HepG2 (cell line): ENCODE data around the gene YWHAE. TPM values are rescaled to one million over a fixed set of nuclear protein-coding genes. Genes with fewer than 3 reads are reported as not detected.

Experiments
- BRCA1 ChIP-seq: sonication (generic); formaldehyde crosslinking; IDR thresholded peaks from 2 replicates; pipeline ENCODE4 v1.4.0; 2020; ENCODE audit warnings: missing genetic modification reagents
- CBX5 ChIP-seq: sonication (generic); formaldehyde crosslinking; IDR thresholded peaks from 2 replicates; pipeline ENCODE4 v1.4.0; 2020; ENCODE audit warnings: missing genetic modification reagents, borderline replicate concordance
- ELF1 ChIP-seq: sonication (generic); formaldehyde crosslinking; IDR thresholded peaks from 2 replicates; pipeline ENCODE4 v1.4.0; 2020; ENCODE audit warnings: missing genetic modification reagents
- EP300 ChIP-seq, 3 experiments: sonication (generic) in 1 of 3; formaldehyde crosslinking in 1 of 3; IDR thresholded peaks; 2 replicates each; pipeline versions ENCODE4 v1.5.1 to v1.6.1; 2011 to 2020; ENCODE audit warnings: low read depth in 2 of 3, low read length in 2 of 3, borderline replicate concordance in 1 of 3, improper control_type of control experiment in 1 of 3, mild to moderate bottlenecking in 1 of 3, missing genetic modification reagents in 1 of 3, moderate library complexity in 1 of 3
- ETV5 ChIP-seq: IDR thresholded peaks from 2 replicates; pipeline ENCODE4 v1.6.1; 2018; ENCODE audit warnings: missing biosample characterization, missing genetic modification reagents, inconsistent platforms, borderline replicate concordance
- FOXK1 ChIP-seq: sonication (generic); formaldehyde crosslinking; IDR thresholded peaks from 2 replicates; pipeline ENCODE4 v1.4.0; 2020; ENCODE audit warnings: low read depth, missing genetic modification reagents, borderline replicate concordance
- HNF4A ChIP-seq: sonication (generic); formaldehyde crosslinking; IDR thresholded peaks from 2 replicates; pipeline ENCODE4 v1.4.0; 2020; ENCODE audit warnings: missing genetic modification reagents
- HNRNPUL1 ChIP-seq: fragments of 200-400 bp; formaldehyde crosslinking; IDR thresholded peaks from 2 replicates; pipeline ENCODE4 v1.6.1; 2017; ENCODE audit warnings: low read depth, mild to moderate bottlenecking, low read length, moderate library complexity
- MEIS1 ChIP-seq: sonication (generic); formaldehyde crosslinking; IDR thresholded peaks from 2 replicates; pipeline ENCODE4 v1.9.0; 2021; ENCODE audit warnings: mild to moderate bottlenecking, missing genetic modification reagents, moderate library complexity, borderline replicate concordance
- MYC ChIP-seq: sonication (generic); formaldehyde crosslinking; IDR thresholded peaks from 2 replicates; pipeline ENCODE4 v1.9.0; 2021; ENCODE audit warnings: missing genetic modification reagents, borderline replicate concordance
- NFIC ChIP-seq: IDR thresholded peaks from 2 replicates; pipeline ENCODE4 v1.6.1; 2012; ENCODE audit warnings: mild to moderate bottlenecking, low read length, inconsistent platforms
- NFYB ChIP-seq: sonication (generic); formaldehyde crosslinking; IDR thresholded peaks from 2 replicates; pipeline ENCODE4 v1.4.0; 2020; ENCODE audit warnings: missing genetic modification reagents
- NONO ChIP-seq, 2 experiments: fragments of 450-650 bp in 1 of 2; sonication (generic) in 1 of 2; formaldehyde crosslinking in 1 of 2; IDR thresholded peaks in 1 of 2; conservative IDR thresholded peaks in 1 of 2; 2 replicates each; pipeline versions ENCODE4 v1.6.1 to v1.8.0; 2017 to 2022; ENCODE audit warnings: mild to moderate bottlenecking in 1 of 2, missing genetic modification reagents in 1 of 2, moderate library complexity in 1 of 2
- RXRB ChIP-seq: IDR thresholded peaks from 2 replicates; pipeline ENCODE4 v1.6.1; 2016; ENCODE audit warnings: borderline replicate concordance, missing genetic modification reagents, missing compliant biosample characterization
- SNRNP70 ChIP-seq: fragments of 200-400 bp; formaldehyde crosslinking; IDR thresholded peaks from 2 replicates; pipeline ENCODE4 v1.6.1; 2017; ENCODE audit warnings: mild to moderate bottlenecking, low read depth, low read length, moderate library complexity
- ZBTB37 ChIP-seq: sonication (generic); formaldehyde crosslinking; IDR thresholded peaks from 2 replicates; pipeline ENCODE4 v1.4.0; 2020; ENCODE audit warnings: mild to moderate bottlenecking, missing genetic modification reagents
- ZKSCAN8 ChIP-seq: IDR thresholded peaks from 2 replicates; pipeline ENCODE4 v1.6.1; 2016; ENCODE audit warnings: borderline replicate concordance, missing genetic modification reagents, missing compliant biosample characterization
- ZNF12 ChIP-seq: sonication (generic); formaldehyde crosslinking; IDR thresholded peaks from 2 replicates; pipeline ENCODE4 v1.5.0; 2020; ENCODE audit warnings: missing genetic modification reagents
- ZNF160 ChIP-seq: sonication (generic); formaldehyde crosslinking; IDR thresholded peaks from 2 replicates; pipeline ENCODE4 v1.8.0; 2022; ENCODE audit warnings: mild to moderate bottlenecking, inconsistent platforms, missing genetic modification reagents
- ZNF34 ChIP-seq: sonication (generic); formaldehyde crosslinking; IDR thresholded peaks from 2 replicates; pipeline ENCODE4 v1.4.0; 2020; ENCODE audit warnings: mild to moderate bottlenecking, missing genetic modification reagents, borderline replicate concordance
- ZNF609 ChIP-seq: sonication (generic); formaldehyde crosslinking; IDR thresholded peaks from 2 replicates; pipeline ENCODE4 v1.4.0; 2020; ENCODE audit warnings: mild to moderate bottlenecking, missing genetic modification reagents, borderline replicate concordance
- polyA plus RNA-seq, 8 experiments: library from polyadenylated mRNA; depleted of rRNA in 3 of 8; stranded (reverse) in 7 of 8; unstranded in 1 of 8; fragments of >200 nt; fragmentation: Illumina TruSeq in 4 of 8; extraction: Trizol in 4 of 8; gene quantifications; 2 replicates each; pipeline versions ENCODE4 v1.2.1 to v1.2.3, GENCODE V29; 2011 to 2016; ENCODE audit warnings: low read depth in 4 of 8, missing spikeins in 1 of 8, mixed read lengths in 1 of 8; ENCODE audit not compliant: insufficient read depth in 1 of 8
- total RNA-seq, 5 experiments: library from RNA; depleted of rRNA; stranded (reverse); fragments of >200 nt; fragmentation: Illumina TruSeq; extraction: Trizol; gene quantifications; 2 replicates each; pipeline ENCODE4 v1.2.3, GENCODE V29; 2016; ENCODE audit warnings: low read depth in 1 of 5
- TF ChIP-seq, protein P1 (sequence below): IDR thresholded peaks from 2 replicates; pipeline ENCODE4 v1.6.1; 2016; ENCODE audit warnings: control low read depth

The YWHAE gene
- total and polyA plus RNA-seq, 2 of the 13 experiments (the other 11 are each of a cell fraction or from before 2014, with no cell fraction given): 256 to 335 TPM

GRCh38 chr17:1413281-1413791, 13.3 kb upstream of the YWHAE start (continued):
- TF ChIP-seq ZNF609 (CRISPR knock-in tag) (peak; percentile 54; the same call in 1 of the 2 replicates), ZKSCAN8 (CRISPR knock-in tag) (0 out of 2 replicates have a peak, but pooled peaks have one; percentile 41), ZNF160 (CRISPR knock-in tag) (peak; percentile 4; the same call in 1 of the 2 replicates), EP300 (IDR thresholded peaks at IDR 0.05; ENCODE audit: low read depth in 2 of 2, low read length in 2 of 2) (peak in 1 of 2 experiments; percentile 29; a peak in 1 of 4 replicates), EP300 (CRISPR knock-in tag; IDR thresholded peaks at IDR 0.05; ENCODE audit: borderline replicate concordance) (0 out of 2 replicates have a peak, but pooled peaks have one; percentile 14), FOXK1 (CRISPR knock-in tag) (0 out of 2 replicates have a peak, but pooled peaks have one; percentile 30), HNRNPUL1 (no peak), ETV5 (peak; percentile 87), ZNF12 (CRISPR knock-in tag) (0 out of 2 replicates have a peak, but pooled peaks have one; percentile 49), BRCA1 (CRISPR knock-in tag) (peak; percentile 72; the same call in 1 of the 2 replicates), NFIC (peak; percentile 68; the same call in 1 of the 2 replicates), ZBTB37 (no peak), CBX5 (0 out of 2 replicates have a peak, but pooled peaks have one; percentile 62), SNRNP70 (no peak), ZNF34 (no peak), MYC (CRISPR knock-in tag) (peak; percentile 42; the same call in 1 of the 2 replicates), HNF4A (peak; percentile 64), RXRB (peak; percentile 66), NFYB (0 out of 2 replicates have a peak, but pooled peaks have one; percentile 34), ELF1 (CRISPR knock-in tag) (peak; percentile 39), NONO (IDR thresholded peaks at IDR 0.05) (no peak), NONO (CRISPR knock-in tag; conservative IDR thresholded peaks at IDR 0.05) (peak; percentile 41; the same call in 1 of the 2 replicates), MEIS1 (0 out of 2 replicates have a peak, but pooled peaks have one; percentile 53)
- TF ChIP-seq, protein P1, sequence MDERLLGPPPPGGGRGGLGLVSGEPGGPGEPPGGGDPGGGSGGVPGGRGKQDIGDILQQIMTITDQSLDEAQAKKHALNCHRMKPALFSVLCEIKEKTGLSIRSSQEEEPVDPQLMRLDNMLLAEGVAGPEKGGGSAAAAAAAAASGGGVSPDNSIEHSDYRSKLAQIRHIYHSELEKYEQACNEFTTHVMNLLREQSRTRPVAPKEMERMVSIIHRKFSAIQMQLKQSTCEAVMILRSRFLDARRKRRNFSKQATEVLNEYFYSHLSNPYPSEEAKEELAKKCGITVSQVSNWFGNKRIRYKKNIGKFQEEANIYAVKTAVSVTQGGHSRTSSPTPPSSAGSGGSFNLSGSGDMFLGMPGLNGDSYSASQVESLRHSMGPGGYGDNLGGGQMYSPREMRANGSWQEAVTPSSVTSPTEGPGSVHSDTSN: peak; percentile 64
